ENCODE results near the gene PEAR1. TPM values are rescaled to one million over a fixed set of nuclear protein-coding genes. Genes with fewer than 3 reads are reported as not detected.

Gene PEAR1
- total RNA-seq, 1 donor: 17.0 TPM

- Histone ChIP-seq H3K4me2 (ENCODE audit: insufficient read depth, low read length) (peak overlapping the region; percentile 37), H4K20me1 (ENCODE audit: insufficient read depth, low read length) (no peaks in the 10 kb centered on the region), H3K36me3 (ENCODE audit: insufficient read depth, low read length) (peaks cover 20% of the 10 kb centered on the region), H2AFZ (ENCODE audit: low read length) (no peak overlapping the region), H3K27me3 (ENCODE audit: insufficient read depth, low read length) (peaks cover 7% of the 10 kb centered on the region), H3K4me3 (ENCODE audit: insufficient read depth, low read length) (peak overlapping the region; percentile 39), H3K27ac (ENCODE audit: low read depth, low read length) (no peak overlapping the region), H3K79me2 (ENCODE audit: insufficient read depth, low read length) (no peaks in the 10 kb centered on the region), H3K4me1 (ENCODE audit: insufficient read depth, low read length) (peaks cover 3% of the 10 kb centered on the region), H3K9me3 (ENCODE audit: low read depth, low read length) (no peaks in the 10 kb centered on the region)
- DNase-seq (ENCODE audit: insufficient read length, low spot score, missing footprints): peak; percentile 87
- TF ChIP-seq CTCF (IDR thresholded peaks at IDR 0.05; ENCODE audit: extremely low read depth, low read depth, low read length): no peak
Measured at GRCh38 chr1:156931974-156932710, 38.6 kb downstream of the PEAR1 start.

DNA sequence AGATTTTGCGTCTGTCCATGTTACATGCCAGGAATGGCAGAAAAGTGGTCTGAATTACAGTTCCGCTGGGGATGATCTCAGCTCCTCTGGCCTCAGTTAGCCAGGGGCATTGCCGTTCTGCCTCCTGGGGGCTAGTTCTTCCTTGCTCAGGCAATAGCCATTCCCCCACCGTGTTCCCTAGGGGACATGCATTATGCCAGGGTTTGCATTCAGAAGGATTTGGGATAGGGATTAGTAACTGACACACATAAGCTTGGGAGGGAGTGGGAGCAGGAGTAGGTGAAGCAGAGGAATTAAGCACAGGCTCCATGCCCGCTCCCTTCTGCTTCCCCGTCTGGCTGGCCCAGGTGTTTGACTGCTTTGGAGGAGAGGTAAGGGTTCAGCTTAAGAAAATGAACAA, 39.6 kb downstream of the PEAR1 start:
- TF ChIP-seq CTCF (IDR thresholded peaks at IDR 0.05; ENCODE audit: extremely low read depth, low read depth, low read length): no peak
- no peak overlapping the region for H3K4me2 ChIP-seq (ENCODE audit: insufficient read depth, low read length)
- H3K27ac ChIP-seq (ENCODE audit: low read depth, low read length): no peak overlapping the region
- no peaks in the 10 kb centered on the region for H3K79me2 ChIP-seq (ENCODE audit: insufficient read depth, low read length)
- H3K36me3 ChIP-seq (ENCODE audit: insufficient read depth, low read length): peaks cover 22% of the 10 kb centered on the region
- no peak overlapping the region for H3K4me3 ChIP-seq (ENCODE audit: insufficient read depth, low read length)
- DNase-seq (ENCODE audit: insufficient read length, low spot score, missing footprints): no peak
- H3K27me3 ChIP-seq (ENCODE audit: insufficient read depth, low read length): peaks cover 5% of the 10 kb centered on the region
- H3K4me1 ChIP-seq (ENCODE audit: insufficient read depth, low read length): no peaks in the 10 kb centered on the region
- no peak overlapping the region for H2AFZ ChIP-seq (ENCODE audit: low read length)
- H4K20me1 ChIP-seq (ENCODE audit: insufficient read depth, low read length): no peaks in the 10 kb centered on the region
- no peaks in the 10 kb centered on the region for H3K9me3 ChIP-seq (ENCODE audit: low read depth, low read length)

GRCh38 chr1:156935505-156936128, 42.1 kb downstream of the PEAR1 start:
- no peak overlapping the region for H3K27ac ChIP-seq (ENCODE audit: low read depth, low read length)
- no peaks in the 10 kb centered on the region for H3K9me3 ChIP-seq (ENCODE audit: low read depth, low read length)
- no peak for DNase-seq (ENCODE audit: insufficient read length, low spot score, missing footprints)
- no peak overlapping the region for H2AFZ ChIP-seq (ENCODE audit: low read length)
- H3K79me2 ChIP-seq (ENCODE audit: insufficient read depth, low read length): no peaks in the 10 kb centered on the region
- H3K4me3 ChIP-seq (ENCODE audit: insufficient read depth, low read length): no peak overlapping the region
- no peak for TF ChIP-seq CTCF (IDR thresholded peaks at IDR 0.05; ENCODE audit: extremely low read depth, low read depth, low read length)
- H3K36me3 ChIP-seq (ENCODE audit: insufficient read depth, low read length): peaks cover 42% of the 10 kb centered on the region
- H3K27me3 ChIP-seq (ENCODE audit: insufficient read depth, low read length): no peaks in the 10 kb centered on the region
- H3K4me2 ChIP-seq (ENCODE audit: insufficient read depth, low read length): no peak overlapping the region
- no peaks in the 10 kb centered on the region for H3K4me1 ChIP-seq (ENCODE audit: insufficient read depth, low read length)
- H4K20me1 ChIP-seq (ENCODE audit: insufficient read depth, low read length): no peaks in the 10 kb centered on the region

DNA sequence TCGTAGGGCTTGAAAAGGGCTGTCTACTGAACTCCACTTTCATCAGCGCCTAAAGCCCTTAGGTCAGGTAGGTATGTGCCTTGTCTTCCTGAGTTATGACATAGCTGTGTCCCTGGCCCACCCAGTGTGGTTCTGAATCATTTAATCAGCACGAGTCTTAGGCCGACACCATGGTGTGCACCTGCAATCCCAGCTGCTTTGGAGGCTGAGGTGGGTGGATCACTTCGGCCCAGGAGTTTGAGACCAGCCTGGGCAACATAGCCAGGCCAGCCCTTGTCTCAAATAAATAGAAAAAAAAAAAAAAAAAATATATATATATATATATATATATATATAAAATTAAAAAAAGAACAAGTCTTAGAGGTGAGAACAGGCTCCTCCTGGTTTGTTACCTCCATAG, 42.7 kb downstream of the PEAR1 start:
- no peaks in the 10 kb centered on the region for H3K4me1 ChIP-seq (ENCODE audit: insufficient read depth, low read length)
- no peak for TF ChIP-seq CTCF (IDR thresholded peaks at IDR 0.05; ENCODE audit: extremely low read depth, low read depth, low read length)
- no peaks in the 10 kb centered on the region for H3K9me3 ChIP-seq (ENCODE audit: low read depth, low read length)
- H3K36me3 ChIP-seq (ENCODE audit: insufficient read depth, low read length): peaks cover 47% of the 10 kb centered on the region
- no peaks in the 10 kb centered on the region for H4K20me1 ChIP-seq (ENCODE audit: insufficient read depth, low read length)
- no peaks in the 10 kb centered on the region for H3K79me2 ChIP-seq (ENCODE audit: insufficient read depth, low read length)
- no peaks in the 10 kb centered on the region for H3K27me3 ChIP-seq (ENCODE audit: insufficient read depth, low read length)
- no peak overlapping the region for H3K4me3 ChIP-seq (ENCODE audit: insufficient read depth, low read length)
- no peak overlapping the region for H2AFZ ChIP-seq (ENCODE audit: low read length)
- DNase-seq (ENCODE audit: insufficient read length, low spot score, missing footprints): no peak
- H3K4me2 ChIP-seq (ENCODE audit: insufficient read depth, low read length): no peak overlapping the region
- no peak overlapping the region for H3K27ac ChIP-seq (ENCODE audit: low read depth, low read length)

Measured in osteoblast (primary cell).